ENCODE data around the gene FJX1.

Gene FJX1

DNA sequence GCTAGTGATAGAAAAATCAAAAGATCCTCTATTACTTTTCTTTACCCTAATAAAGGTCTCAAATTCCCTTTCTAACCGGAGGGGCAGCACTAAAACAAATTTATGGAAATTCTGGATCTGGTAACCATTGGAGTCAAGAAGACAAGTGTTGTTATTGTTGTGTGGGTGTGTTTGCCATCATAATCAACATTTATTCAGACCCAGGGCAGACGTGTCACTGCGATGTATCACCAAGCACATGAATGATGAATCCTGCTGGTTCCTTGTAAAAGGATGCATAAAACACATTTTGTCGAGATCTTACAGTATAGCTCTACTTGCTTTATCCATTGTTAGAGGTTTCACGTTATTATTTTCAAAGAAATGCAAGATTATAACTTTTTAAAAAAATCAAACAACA, 12.1 kb upstream of the FJX1 start:
- DNase-seq (ENCODE audit: low read depth) = no peak

DNA sequence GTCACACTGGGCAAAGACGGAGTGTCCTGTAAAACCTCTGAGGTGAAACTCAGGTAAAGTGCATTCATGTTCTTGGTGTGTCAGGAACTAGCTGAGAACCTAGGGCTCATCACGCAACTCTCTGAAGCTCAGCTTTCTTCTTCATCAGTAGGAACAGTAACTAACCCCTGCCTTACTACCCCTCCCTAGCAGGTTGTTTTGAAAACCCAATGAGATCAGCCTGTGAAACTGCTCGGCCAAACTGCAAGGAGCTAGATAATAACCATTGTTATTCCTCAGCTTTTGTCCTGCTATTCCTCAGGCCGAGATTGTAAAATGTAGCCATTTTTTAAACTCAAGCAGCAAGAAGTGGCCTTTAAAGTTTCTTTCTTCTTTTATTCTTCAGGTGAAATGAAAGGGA, 9.8 kb upstream of the FJX1 start:
- no peak for DNase-seq (ENCODE audit: low read depth)

DNA sequence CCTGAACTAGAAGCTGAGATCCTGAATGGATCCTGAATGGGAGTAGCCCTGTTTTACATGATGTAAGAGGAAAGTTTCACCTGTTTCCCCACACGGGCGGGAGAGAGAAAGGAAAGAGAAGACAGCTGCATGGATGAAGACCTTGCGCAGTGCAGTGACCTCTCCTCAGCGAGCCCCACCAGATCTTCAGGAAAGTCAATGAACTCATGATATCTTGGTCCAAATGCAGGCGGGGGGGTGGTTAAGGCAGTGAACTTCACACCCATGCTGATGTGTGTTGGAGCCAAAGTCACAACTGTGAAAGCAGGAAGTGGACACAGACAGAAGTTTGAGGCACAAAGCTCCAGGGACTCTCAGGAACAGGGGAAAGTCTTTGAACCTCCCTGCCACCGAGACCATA, 8.6 kb upstream of the FJX1 start:
- DNase-seq (ENCODE audit: low read depth) = no peak

DNA sequence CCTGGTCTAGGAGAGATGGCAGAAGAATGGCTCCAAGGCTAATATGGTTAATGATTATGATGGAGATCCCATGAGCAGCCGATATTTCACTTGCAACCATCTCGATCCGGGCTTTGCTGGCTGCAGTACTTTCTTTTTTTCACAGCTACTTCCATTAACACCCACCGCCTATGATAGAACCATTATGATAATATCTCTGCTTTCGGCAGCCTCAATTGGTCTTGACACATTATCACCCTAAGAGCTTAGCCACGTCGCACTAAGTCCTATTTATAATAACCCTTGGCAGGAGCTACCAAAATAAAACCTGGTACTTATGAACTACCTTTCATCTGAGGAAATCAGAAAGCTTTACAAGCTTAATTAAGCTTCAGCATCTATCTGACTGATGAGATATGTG, 7.6 kb upstream of the FJX1 start:
- no peak for DNase-seq (ENCODE audit: low read depth)

DNA sequence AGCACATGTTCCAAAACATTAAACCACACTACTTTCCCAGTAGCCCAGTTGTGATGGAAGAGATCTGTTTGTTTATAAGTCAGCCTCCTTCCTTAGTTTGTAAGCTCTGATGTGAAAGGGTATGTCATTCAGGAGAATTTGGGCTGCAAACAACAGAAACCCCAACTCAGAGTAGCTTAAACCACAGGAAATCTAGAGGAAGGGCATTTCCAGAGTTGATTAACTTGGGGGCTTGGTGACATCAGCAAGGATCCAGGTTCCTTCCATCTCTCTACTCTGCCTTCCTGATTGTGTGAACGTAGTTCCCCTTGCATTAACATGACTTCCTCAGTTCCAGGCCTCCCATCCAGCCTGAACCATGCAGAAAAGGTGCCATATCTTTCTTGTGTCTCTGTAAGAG, 6.5 kb upstream of the FJX1 start:
- DNase-seq (ENCODE audit: low read depth) = no peak

DNA sequence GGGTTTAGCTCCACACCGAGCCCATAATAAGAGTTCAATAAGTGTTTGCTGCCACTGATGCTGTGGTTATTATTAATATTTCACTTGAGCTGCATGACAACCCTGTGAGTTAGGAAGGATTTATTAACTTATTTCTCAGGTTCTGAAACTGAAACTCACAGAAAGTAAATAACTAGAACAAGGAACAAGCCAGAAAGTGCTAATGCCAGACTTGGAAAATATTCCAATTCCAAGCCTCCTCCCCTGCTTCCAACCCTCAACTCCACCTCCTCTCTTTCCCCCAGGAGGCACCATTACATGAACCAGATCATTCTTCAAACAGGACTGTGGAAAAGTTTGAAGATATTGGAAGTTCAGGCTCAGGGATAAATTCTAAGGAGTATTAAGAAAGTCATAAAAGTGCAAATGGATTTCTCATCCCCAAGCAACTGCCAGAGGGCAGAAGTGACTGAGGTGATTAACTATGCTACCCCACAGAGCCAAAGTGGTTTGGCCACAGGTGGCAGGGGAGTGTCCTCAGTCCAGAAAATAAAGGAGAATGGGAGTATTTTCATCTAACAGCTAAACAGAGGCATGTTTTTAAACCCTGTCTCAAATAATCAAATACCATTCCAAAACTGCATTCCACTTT, 3.2 kb upstream of the FJX1 start:
- no peak for DNase-seq (ENCODE audit: low read depth)

DNA sequence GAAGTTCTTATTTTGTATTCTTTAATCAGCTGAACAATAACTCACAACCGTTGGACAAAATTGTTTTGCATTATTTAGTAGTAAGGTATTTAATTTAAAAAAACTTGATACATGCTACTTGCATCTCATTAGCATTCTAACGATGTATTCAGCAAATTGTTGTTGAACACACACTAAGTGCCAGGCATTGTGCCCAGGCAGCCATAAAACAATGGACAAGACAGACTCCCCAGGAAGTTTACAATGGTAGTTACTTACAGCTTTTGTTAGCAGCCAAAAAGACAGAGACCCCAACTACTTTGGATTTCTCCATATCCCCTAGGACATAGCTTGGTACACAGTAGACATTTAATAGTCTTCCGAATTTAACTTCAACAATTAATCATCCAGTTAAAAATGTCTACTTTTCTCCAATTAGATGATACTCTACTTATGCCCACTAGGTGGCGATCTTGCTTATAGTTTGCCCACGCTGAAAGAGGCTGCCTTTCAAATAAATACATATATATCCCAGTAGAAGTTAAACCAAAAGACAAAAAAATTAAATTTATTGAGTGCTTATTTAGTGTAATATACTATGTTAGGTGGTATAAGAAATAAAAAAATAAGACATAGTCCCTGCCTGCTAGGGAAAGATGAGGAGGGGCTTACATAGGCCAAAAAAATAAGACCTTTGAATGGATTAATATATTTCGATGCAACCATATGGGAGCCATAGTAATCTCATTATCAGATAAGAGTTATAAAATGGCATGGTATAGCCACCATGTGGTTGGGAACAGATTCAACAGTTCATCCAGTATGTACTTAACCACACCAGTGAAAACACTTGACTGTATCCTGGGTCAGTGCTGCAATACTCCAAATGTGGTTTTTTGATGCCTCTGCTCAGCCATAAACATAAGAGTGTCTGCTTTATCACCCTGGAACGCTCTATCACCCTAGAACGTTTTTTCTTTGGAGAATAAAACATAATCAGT, 2.0 kb upstream of the FJX1 start:
- no peak for DNase-seq (ENCODE audit: low read depth)

DNA sequence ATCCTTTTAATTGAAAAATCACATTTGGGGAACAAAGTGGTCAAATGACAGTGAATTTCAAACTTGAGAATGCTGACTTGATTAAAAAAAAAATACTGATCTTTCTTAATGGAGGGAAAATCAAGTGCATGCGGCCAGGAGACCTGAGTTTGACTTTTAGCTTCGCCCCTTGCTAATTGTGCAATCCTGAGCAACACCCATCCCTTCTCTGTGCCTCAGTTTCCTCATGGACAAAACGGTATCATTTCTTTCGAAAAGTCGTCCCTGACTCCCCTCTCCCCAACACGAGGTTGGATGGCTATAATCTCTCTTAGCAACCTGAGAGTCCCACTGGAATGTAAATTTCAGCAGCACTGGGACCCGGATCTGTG, 959 bp upstream of the FJX1 start:
- no peak for DNase-seq (ENCODE audit: low read depth)

DNA sequence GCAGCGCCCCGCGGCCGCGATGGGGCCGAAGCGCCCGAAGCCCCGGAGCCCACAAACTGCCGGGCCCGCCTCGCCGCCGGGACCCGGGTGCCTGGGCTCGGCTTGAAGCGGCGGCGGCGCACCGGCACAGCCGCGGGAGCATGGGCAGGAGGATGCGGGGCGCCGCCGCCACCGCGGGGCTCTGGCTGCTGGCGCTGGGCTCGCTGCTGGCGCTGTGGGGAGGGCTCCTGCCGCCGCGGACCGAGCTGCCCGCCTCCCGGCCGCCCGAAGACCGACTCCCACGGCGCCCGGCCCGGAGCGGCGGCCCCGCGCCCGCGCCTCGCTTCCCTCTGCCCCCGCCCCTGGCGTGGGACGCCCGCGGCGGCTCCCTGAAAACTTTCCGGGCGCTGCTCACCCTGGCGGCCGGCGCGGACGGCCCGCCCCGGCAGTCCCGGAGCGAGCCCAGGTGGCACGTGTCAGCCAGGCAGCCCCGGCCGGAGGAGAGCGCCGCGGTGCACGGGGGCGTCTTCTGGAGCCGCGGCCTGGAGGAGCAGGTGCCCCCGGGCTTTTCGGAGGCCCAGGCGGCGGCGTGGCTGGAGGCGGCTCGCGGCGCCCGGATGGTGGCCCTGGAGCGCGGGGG, 346 bp downstream of the FJX1 start:
- DNase-seq (ENCODE audit: low read depth) = no peak

DNA sequence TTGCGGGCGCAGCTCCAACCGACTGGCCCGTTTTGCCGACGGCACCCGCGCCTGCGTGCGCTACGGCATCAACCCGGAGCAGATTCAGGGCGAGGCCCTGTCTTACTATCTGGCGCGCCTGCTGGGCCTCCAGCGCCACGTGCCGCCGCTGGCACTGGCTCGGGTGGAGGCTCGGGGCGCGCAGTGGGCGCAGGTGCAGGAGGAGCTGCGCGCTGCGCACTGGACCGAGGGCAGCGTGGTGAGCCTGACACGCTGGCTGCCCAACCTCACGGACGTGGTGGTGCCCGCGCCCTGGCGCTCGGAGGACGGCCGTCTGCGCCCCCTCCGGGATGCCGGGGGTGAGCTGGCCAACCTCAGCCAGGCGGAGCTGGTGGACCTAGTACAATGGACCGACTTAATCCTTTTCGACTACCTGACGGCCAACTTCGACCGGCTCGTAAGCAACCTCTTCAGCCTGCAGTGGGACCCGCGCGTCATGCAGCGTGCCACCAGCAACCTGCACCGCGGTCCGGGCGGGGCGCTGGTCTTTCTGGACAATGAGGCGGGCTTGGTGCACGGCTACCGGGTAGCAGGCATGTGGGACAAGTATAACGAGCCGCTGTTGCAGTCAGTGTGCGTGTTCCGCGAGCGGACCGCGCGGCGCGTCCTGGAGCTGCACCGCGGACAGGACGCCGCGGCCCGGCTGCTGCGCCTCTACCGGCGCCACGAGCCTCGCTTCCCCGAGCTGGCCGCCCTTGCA, 1.0 kb downstream of the FJX1 start:
- no peak for DNase-seq (ENCODE audit: low read depth)

DNA sequence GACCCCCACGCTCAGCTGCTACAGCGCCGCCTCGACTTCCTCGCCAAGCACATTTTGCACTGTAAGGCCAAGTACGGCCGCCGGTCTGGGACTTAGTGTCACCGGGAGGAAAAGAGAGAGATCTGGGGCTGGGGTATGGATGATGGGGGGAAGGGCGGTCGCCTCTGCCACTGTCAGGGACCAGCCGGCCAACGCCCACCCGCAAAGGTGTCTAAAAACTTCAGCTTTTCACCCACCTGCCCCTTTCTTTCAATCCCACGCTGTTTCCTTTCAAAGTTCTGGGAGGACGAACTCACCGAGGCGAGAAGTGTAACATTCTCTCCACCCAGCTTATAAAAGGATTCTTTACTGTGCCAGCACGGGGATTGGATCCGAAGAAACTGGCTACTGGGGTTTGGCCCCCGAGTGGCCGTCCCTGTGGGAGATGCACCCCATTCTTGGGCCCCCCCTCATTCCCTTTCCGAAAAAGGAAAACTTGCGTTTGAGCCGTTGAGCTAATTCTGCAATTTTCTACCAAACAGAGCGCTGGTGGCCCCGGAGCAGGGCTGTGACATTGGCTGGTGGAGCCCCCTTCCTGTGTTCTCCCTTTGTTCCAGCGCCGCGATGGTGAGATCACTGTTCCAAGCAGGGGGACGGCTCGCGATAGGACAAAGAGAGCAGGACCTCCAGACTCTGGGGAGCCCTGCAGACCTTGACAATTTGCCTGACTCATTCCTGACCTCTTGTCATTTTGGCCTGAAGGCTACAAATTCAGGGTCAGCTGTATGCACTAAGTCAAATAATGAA, 1.8 kb downstream of the FJX1 start:
- no peak for DNase-seq (ENCODE audit: low read depth)

DNA sequence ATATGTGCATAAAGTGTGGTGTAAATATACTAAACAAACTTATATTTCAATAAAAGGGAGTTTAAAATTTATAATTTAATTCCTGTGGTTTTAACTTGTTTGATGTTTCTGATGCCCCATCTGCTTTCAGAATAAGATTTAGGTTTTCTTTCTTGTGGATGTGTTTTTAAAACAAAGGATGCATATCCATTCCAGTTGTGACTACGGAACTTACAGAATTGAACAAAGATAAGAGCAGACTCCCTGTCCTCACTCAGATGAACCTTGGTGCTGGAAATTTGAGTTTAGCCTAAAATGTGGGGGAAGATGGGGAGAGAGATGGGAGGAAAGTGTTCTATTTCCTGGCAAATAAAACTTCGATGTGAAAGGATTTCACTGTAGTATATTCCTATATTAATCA, 2.5 kb downstream of the FJX1 start:
- DNase-seq (ENCODE audit: low read depth) = no peak

DNA sequence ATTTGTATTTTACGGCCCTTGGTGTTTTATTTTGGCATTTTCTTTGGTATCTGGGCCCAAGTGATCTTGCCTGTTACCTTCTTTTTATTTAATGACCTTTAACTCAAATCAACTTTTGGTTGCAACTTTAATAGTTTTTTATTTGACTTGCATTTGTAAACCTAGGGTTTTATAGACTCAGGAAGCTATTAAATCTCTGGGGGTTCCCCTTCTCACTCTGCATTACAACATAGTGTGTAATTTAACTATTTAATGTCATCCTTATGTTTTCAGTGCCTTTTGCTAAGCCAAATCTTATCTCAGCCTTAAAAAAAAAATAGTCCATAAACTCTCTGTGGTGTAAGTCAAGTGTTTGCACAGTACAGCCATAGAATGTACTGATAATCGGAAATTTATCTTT, 3.4 kb downstream of the FJX1 start:
- no peak for DNase-seq (ENCODE audit: low read depth)

DNA sequence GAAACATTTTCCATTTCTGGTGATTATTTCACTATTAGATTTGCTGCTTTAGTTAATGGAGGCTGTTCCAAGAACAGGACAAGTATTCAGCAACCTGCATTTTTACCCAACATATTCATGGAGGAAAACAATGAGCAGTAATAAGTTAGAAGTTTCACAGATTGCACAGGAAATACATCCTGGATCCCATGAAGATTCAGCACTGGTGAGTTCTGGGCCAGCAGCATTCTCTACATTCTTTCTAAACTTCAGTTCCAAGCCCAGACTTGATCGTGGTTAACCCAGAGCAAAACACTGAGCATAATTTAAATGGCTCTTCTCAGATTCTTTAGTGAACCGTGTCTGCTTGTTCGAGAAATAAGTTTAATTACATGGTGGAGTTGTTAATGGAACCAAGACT, 3.8 kb downstream of the FJX1 start:
- no peak for DNase-seq (ENCODE audit: low read depth)

DNA sequence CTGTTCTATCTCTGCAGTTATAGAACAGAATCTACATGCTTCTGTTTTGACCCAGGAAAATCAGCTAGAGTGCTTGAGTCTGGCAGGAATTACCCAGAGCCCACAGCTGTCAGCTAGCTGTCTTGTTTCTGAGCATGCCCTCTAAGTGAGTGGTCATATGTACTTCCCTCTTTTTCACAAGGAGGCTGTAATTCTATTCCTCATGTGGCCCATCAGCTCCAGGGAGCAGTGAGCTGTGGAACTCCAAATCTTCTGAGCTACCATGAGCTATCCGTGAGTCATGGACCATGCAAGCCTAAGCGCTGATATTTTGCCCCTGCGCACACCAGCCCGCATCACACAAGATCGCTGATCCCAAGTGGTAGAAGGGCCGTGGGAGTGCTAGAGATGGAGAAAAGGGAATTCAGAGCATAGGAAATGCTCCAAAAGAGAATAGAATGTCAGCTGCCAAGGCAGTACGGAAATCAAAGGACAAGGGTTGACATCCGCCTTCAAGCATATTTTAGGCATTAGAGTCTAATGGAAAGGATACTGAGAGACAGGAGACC, 5.4 kb downstream of the FJX1 start:
- no peak for DNase-seq (ENCODE audit: low read depth)

DNA sequence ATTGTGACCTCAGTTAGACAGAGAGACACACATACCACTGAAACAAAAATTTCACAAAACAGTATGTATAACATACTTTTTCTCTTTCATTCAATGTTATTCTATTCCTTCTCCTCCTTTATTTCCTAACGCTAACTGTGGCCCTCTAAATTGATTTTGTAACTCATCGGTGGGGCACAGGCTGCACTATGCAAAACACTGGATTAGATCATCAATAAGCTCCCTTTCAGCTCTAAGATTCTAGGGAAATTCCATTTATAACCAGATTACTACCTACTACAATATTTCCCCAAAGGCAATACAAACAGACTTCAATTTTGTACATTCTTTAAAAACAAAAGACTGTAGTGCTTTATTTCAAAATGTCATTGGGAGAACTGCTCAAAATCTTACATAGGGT, 6.1 kb downstream of the FJX1 start:
- DNase-seq (ENCODE audit: low read depth) = no peak

DNA sequence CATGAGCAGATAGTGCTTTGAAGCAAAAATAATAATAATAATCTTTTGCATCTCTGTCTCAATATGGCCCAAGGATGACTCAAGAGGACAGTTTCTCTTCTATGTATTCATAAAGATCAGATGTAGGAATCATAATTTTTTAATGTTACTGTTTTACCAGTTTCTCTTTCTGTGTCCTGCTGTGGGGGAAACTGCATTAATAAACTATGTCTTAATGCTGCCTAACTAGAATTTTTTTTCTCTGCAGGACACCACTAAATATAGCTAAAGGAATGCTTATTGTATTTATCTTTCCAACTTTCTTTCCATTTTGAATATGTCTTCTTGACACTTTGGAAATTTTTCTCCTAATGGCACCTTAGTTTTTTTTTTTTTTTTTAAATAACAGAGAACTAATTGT, 6.5 kb downstream of the FJX1 start:
- no peak for DNase-seq (ENCODE audit: low read depth)

DNA sequence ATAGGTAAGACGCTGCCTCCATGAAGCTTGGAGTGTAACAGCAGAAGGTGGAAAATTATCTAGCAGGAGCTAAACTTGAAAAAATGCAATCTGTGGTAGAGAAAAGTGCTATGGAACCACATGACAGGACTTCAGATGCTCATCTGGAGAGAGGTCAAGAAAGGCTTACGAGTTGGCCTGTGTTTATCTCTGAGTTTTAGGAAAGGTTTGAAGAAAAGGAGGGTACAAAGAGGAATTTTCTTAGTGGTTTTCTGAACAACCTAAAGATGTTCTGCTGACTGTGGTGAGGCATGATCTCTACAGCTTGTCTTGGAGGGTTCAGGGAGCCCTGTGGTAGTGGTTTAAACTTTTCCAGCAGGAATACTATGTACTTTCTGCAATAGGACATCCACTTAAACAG, 8.2 kb downstream of the FJX1 start:
- no peak for DNase-seq (ENCODE audit: low read depth)

DNA sequence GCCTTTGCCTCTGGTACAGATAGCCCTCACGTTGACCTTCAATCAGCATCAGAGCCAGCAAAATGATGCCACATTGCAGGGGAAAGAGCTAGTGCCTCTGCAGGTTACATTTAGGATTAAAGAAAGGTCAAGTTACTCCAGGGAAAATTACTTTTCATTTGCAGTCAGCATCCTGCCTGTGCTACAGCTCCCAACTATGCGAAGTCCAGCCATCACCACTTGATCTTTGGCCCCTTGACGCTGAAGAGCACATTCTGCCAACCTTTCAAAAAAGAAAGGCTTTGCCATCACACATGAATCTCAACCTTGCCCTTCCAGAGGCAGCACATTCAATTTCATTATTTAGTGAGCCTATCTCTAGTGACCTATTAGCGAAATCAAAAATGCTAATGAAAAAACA, 11.3 kb downstream of the FJX1 start:
- DNase-seq (ENCODE audit: low read depth) = no peak

DNA sequence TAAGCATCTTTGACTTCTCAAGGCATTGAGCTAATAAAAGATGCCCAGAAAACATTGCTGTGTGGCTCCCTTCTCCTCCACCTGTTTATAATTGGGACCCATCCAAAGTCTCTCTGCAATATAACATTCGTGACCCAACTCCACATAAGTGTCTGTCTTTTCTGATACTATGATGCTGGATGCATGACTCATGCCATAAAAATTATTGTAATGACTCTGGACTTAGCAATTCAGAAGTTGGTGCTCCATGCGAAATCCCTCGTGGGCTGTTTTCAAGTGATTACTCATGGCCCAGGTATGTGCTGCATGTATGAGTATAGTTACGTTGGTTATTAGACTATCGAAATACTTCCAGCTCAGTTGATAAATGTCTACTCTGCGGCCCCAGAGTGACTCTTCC, 11.7 kb downstream of the FJX1 start:
- DNase-seq (ENCODE audit: low read depth) = no peak

DNA sequence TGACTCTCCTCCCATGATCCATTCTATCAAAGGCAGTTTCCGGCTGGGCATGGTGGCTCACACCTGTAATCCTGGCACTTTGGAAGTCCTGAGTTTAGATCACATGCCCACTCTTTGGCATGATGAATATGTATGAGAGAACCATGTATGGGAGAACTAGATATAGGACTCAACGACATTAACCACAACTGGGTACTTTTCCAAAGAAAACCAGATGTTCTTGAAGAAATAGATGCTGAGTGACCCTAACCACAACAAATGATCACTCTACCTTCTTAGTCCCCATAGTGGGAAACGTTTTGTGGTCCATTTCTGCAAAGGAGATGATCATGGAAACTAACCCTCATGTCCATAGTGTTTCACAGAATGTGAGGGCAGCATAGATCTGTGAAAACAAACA, 13.6 kb downstream of the FJX1 start:
- no peak for DNase-seq (ENCODE audit: low read depth)

DNA sequence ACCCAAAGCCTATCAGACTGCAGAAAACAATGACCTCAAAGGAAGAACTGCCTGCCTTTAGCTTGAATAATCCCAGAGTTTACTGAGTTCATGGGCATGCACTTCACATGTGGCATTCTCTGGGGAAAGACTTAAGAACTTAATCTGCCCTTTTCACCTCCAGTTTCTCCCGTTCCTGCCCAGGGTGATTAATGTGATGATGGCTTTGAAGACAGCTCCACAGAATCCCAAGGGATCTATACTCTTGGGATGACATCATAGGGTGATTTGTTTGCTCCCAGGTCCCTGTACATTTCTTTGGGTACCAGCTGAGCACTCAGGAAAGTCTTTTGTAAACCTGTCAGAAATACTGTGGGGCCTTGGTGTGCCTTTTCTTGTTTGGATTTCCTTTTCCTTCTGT, 14.0 kb downstream of the FJX1 start:
- no peak for DNase-seq (ENCODE audit: low read depth)
